K562 (cell line): Measurements from ENCODE around the gene TLE6. TPM values are rescaled to one million over a fixed set of nuclear protein-coding genes. Genes with fewer than 3 reads are reported as not detected.

Experiments
- ETV1 ChIP-seq: fragments of 450-650 bp; conservative IDR thresholded peaks from 2 replicates; pipeline ENCODE4 v1.6.1; 2016; ENCODE audit warnings: missing genetic modification characterization, control low read depth, low read depth, missing compliant biosample characterization
- FUS ChIP-seq: fragments of 200-400 bp; formaldehyde crosslinking; optimal IDR thresholded peaks from 2 replicates; pipeline ENCODE3; 2017; ENCODE audit warnings: low read depth, low read length
- HDAC1 ChIP-seq, 2 experiments: fragments of 450-650 bp; IDR thresholded peaks; 2 replicates each; pipeline ENCODE4 v1.6.1; 2016 to 2017; ENCODE audit warnings: inconsistent platforms in 1 of 2, mild to moderate bottlenecking in 1 of 2, moderate library complexity in 1 of 2
- KDM1A ChIP-seq, 2 experiments: fragments of 450-650 bp; IDR thresholded peaks; 2 replicates each; pipeline ENCODE4 v1.6.1; 2016; ENCODE audit warnings: mild to moderate bottlenecking in 2 of 2
- NFIC ChIP-seq: fragments of 450-650 bp; IDR thresholded peaks from 2 replicates; pipeline ENCODE4 v1.6.1; 2017; ENCODE audit warnings: mild to moderate bottlenecking, inconsistent platforms
- RCOR1 ChIP-seq, 2 experiments: IDR thresholded peaks; 2 replicates each; pipeline ENCODE4 v1.6.1; 2012; ENCODE audit warnings: low read depth in 2 of 2, low read length in 2 of 2, borderline replicate concordance in 1 of 2, improper control_type of control experiment in 1 of 2
- SMARCC2 ChIP-seq: fragments of 450-650 bp; IDR thresholded peaks from 2 replicates; pipeline ENCODE4 v1.6.1; 2017; ENCODE audit warnings: antibody characterized with exemption, moderate library complexity, mild to moderate bottlenecking, low read depth
- TCF3 ChIP-seq: sonication (generic); formaldehyde crosslinking; IDR thresholded peaks from 2 replicates; pipeline ENCODE4 v1.4.0; 2020; ENCODE audit warnings: mild to moderate bottlenecking, missing genetic modification reagents
- ZBED1 ChIP-seq: IDR thresholded peaks from 2 replicates; pipeline ENCODE4 v1.6.1; 2014
- ZNF121 ChIP-seq: sonication (generic); formaldehyde crosslinking; conservative IDR thresholded peaks from 2 replicates; pipeline ENCODE4 v1.8.0; 2022; ENCODE audit warnings: missing genetic modification reagents
- ZNF583 ChIP-seq: fragments of 250-450 bp; sonication (Bioruptor Pico); IDR thresholded peaks from 2 replicates; pipeline ENCODE4 v1.4.0; 2020
- ZNF586 ChIP-seq: fragments of 450-650 bp; formaldehyde crosslinking; conservative IDR thresholded peaks from 2 replicates; pipeline ENCODE4 v1.4.0; 2020; ENCODE audit warnings: mild to moderate bottlenecking, moderate library complexity
- polyA plus RNA-seq, 8 experiments: library from polyadenylated mRNA; depleted of rRNA in 4 of 8; stranded (reverse) in 5 of 8; unstranded in 3 of 8; fragments of >200 nt; fragmentation: Nextera tagmentation in 2 of 8; fragmentation: Illumina TruSeq in 1 of 8; extraction: Ambion mirVana in 2 of 8; extraction: Trizol in 1 of 8; gene quantifications; 2 replicates each; pipeline versions ENCODE4 v1.2.1 to v1.2.3, GENCODE V29; 2011 to 2014; ENCODE audit warnings: inconsistent platforms in 1 of 8, missing spikeins in 1 of 8
- total RNA-seq, 7 experiments: library from RNA; depleted of rRNA in 6 of 7; stranded (reverse); fragments of >200 nt in 6 of 7; fragmentation: Illumina TruSeq in 2 of 7; extraction: Trizol in 2 of 7; gene quantifications; 2 replicates each; pipeline versions ENCODE4 v1.2.1 to v1.2.3, GENCODE V29; 2011 to 2021; ENCODE audit warnings: low replicate concordance in 1 of 7
- TF ChIP-seq, protein P1 (sequence below): fragments of 200-800 bp; sonication (Bioruptor generic); IDR thresholded peaks from 2 replicates; pipeline ENCODE4 v1.6.1; 2016; ENCODE audit warnings: missing genetic modification characterization, missing compliant biosample characterization
- TF ChIP-seq, protein P2 (sequence below): fragments of 450-650 bp; IDR thresholded peaks from 2 replicates; pipeline ENCODE4 v1.6.1; 2016; ENCODE audit warnings: mild to moderate bottlenecking
- TF ChIP-seq, protein P3 (sequence below): fragments of 250-450 bp; sonication (Bioruptor Pico); IDR thresholded peaks from 2 replicates; pipeline ENCODE4 v1.9.0; 2021; ENCODE audit warnings: mild to moderate bottlenecking
- TF ChIP-seq, protein P4 (sequence below), 2 experiments: fragments of 450-650 bp in 1 of 2; sonication (generic) in 1 of 2; formaldehyde crosslinking in 1 of 2; IDR thresholded peaks in 1 of 2; conservative IDR thresholded peaks in 1 of 2; 2 replicates each; pipeline versions ENCODE4 v1.6.1 to v1.8.1; 2016 to 2023; ENCODE audit warnings: mild to moderate bottlenecking in 2 of 2, moderate library complexity in 2 of 2, inconsistent platforms in 1 of 2, missing genetic modification reagents in 1 of 2
- TF ChIP-seq, protein P5 (sequence below): sonication (generic); formaldehyde crosslinking; IDR thresholded peaks from 2 replicates; pipeline ENCODE4 v1.8.1; 2023; ENCODE audit warnings: mild to moderate bottlenecking, missing genetic modification reagents

The TLE6 gene
- total and polyA plus RNA-seq, 9 of the 15 experiments (the other 6 are each of a cell fraction or from before 2014, with no cell fraction given), result 1.1 to 6.1 (median 2.5) TPM

DNA sequence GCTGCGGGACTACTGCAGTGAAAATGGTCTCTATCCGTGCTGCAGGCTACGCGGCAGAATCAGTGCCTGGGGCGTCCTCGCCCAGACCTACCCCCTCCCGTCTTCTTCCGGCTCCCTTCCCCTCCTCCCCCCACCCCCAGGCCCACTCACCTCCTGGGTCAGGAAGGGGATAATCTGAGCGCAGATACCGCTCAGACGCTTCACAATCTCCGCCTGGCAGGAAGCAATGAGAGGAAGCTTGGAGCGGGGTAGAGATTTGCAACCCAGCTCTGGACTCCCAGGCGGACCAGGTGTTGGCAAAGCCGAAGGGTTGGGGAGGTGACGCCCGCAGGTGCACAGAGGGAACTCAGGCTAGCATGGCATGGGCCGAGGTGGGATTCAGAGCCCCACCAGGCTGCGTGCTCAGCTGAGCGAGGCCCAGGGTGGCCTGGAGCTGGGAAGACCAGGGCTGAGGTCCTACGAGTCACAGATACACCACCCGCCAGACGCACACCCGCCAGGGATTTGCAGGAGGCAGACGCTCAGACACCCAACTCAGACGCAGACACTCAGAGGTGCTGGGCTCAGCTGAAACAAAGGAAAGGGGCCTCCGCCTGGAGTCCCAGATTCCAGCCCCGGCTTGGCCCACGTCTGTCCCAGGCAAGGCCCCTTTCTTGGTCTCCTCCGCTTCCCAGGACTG lies 47.6 kb downstream of the TLE6 start (continued):
- TF ChIP-seq ZNF586 (CRISPR knock-in tag) (no peak), NFIC (0 out of 2 replicates have a peak, but pooled peaks have one; percentile 8), HDAC1 (IDR thresholded peaks at IDR 0.05) (peak in 1 of 2 experiments; percentile 50; a peak in 1 of 4 replicates), ZBED1 (no peak), FUS (no peak), ZNF121 (CRISPR knock-in tag) (no peak), ETV1 (tag) (peak; percentile 86), TCF3 (peak; percentile 33), ZNF583 (CRISPR knock-in tag) (no peak), RCOR1 (IDR thresholded peaks at IDR 0.05; ENCODE audit: borderline replicate concordance in 1 of 2, low read depth in 2 of 2, low read length in 2 of 2) (peak; percentile 42 to 91; a peak in 3 of 4 replicates), SMARCC2 (no peak), KDM1A (IDR thresholded peaks at IDR 0.05) (peak; percentile 83 to 88)
- TF ChIP-seq, protein P1, sequence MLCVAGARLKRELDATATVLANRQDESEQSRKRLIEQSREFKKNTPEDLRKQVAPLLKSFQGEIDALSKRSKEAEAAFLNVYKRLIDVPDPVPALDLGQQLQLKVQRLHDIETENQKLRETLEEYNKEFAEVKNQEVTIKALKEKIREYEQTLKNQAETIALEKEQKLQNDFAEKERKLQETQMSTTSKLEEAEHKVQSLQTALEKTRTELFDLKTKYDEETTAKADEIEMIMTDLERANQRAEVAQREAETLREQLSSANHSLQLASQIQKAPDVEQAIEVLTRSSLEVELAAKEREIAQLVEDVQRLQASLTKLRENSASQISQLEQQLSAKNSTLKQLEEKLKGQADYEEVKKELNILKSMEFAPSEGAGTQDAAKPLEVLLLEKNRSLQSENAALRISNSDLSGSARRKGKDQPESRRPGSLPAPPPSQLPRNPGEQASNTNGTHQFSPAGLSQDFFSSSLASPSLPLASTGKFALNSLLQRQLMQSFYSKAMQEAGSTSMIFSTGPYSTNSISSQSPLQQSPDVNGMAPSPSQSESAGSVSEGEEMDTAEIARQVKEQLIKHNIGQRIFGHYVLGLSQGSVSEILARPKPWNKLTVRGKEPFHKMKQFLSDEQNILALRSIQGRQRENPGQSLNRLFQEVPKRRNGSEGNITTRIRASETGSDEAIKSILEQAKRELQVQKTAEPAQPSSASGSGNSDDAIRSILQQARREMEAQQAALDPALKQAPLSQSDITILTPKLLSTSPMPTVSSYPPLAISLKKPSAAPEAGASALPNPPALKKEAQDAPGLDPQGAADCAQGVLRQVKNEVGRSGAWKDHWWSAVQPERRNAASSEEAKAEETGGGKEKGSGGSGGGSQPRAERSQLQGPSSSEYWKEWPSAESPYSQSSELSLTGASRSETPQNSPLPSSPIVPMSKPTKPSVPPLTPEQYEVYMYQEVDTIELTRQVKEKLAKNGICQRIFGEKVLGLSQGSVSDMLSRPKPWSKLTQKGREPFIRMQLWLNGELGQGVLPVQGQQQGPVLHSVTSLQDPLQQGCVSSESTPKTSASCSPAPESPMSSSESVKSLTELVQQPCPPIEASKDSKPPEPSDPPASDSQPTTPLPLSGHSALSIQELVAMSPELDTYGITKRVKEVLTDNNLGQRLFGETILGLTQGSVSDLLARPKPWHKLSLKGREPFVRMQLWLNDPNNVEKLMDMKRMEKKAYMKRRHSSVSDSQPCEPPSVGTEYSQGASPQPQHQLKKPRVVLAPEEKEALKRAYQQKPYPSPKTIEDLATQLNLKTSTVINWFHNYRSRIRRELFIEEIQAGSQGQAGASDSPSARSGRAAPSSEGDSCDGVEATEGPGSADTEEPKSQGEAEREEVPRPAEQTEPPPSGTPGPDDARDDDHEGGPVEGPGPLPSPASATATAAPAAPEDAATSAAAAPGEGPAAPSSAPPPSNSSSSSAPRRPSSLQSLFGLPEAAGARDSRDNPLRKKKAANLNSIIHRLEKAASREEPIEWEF, result no peak
- TF ChIP-seq, protein P2, sequence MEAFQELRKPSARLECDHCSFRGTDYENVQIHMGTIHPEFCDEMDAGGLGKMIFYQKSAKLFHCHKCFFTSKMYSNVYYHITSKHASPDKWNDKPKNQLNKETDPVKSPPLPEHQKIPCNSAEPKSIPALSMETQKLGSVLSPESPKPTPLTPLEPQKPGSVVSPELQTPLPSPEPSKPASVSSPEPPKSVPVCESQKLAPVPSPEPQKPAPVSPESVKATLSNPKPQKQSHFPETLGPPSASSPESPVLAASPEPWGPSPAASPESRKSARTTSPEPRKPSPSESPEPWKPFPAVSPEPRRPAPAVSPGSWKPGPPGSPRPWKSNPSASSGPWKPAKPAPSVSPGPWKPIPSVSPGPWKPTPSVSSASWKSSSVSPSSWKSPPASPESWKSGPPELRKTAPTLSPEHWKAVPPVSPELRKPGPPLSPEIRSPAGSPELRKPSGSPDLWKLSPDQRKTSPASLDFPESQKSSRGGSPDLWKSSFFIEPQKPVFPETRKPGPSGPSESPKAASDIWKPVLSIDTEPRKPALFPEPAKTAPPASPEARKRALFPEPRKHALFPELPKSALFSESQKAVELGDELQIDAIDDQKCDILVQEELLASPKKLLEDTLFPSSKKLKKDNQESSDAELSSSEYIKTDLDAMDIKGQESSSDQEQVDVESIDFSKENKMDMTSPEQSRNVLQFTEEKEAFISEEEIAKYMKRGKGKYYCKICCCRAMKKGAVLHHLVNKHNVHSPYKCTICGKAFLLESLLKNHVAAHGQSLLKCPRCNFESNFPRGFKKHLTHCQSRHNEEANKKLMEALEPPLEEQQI, result no peak
- TF ChIP-seq, protein P3, sequence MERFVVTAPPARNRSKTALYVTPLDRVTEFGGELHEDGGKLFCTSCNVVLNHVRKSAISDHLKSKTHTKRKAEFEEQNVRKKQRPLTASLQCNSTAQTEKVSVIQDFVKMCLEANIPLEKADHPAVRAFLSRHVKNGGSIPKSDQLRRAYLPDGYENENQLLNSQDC (CRISPR knock-in tag), result no peak
- TF ChIP-seq, protein P4, sequence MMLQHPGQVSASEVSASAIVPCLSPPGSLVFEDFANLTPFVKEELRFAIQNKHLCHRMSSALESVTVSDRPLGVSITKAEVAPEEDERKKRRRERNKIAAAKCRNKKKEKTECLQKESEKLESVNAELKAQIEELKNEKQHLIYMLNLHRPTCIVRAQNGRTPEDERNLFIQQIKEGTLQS (IDR thresholded peaks at IDR 0.05), result no peak
- TF ChIP-seq, protein P4 (CRISPR knock-in tag; conservative IDR thresholded peaks at IDR 0.05), result no peak
- TF ChIP-seq, protein P5, sequence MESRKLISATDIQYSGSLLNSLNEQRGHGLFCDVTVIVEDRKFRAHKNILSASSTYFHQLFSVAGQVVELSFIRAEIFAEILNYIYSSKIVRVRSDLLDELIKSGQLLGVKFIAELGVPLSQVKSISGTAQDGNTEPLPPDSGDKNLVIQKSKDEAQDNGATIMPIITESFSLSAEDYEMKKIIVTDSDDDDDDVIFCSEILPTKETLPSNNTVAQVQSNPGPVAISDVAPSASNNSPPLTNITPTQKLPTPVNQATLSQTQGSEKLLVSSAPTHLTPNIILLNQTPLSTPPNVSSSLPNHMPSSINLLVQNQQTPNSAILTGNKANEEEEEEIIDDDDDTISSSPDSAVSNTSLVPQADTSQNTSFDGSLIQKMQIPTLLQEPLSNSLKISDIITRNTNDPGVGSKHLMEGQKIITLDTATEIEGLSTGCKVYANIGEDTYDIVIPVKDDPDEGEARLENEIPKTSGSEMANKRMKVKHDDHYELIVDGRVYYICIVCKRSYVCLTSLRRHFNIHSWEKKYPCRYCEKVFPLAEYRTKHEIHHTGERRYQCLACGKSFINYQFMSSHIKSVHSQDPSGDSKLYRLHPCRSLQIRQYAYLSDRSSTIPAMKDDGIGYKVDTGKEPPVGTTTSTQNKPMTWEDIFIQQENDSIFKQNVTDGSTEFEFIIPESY (CRISPR knock-in tag), result peak; percentile 76; the same call in 1 of the 2 replicates
